T-cell (primary cell): Measurements from ENCODE around the gene ZC3HAV1L. TPM values are rescaled to one million over a fixed set of nuclear protein-coding genes. Genes with fewer than 3 reads are reported as not detected.

ENCODE experiments used
- ATAC-seq, 4 experiments: fragments of 200-7000 bp in 3 of 4; fragments of 150-1000 bp in 1 of 4; cut with Tn5 transposase; replicated peaks in 1 of 4; 1 replicate in 3 of 4; 2 replicates in 1 of 4; pipeline ENCODE4 v1.10.0; 2021; ENCODE audit warnings: moderate library complexity in 3 of 4, mild to moderate bottlenecking in 2 of 4, moderate number of reproducible peaks in 1 of 4
- CTCF ChIA-PET, 2 donors: fragments of 300-600 bp; sonication (Branson Sonifier 250); formaldehyde crosslinking; loops; one replicate each; lab custom pipeline; 2022; ENCODE audit warnings: antibody characterized with exemption in 2 of 2; lab: Charles Lee
- POLR2A ChIA-PET, 2 donors: fragments of 300-600 bp; sonication (Branson Sonifier 250); formaldehyde crosslinking; loops; one replicate each; lab custom pipeline; 2022; ENCODE audit warnings: antibody characterized with exemption in 2 of 2; lab: Charles Lee
- DNase-seq, 35 experiments: peaks; one replicate each; pipeline versions ENCODE4 v3.0.0 to v3.0.0-alpha.2; 2013 to 2023
- H3K27ac ChIP-seq: one replicate; pipeline ENCODE4 v1.5.1; 2013; ENCODE audit warnings: low read length
- H3K27me3 ChIP-seq, 2 experiments: replicated peaks in 1 of 2; 1 replicate in 1 of 2; 2 replicates in 1 of 2; pipeline versions ENCODE4 v1.6.1 to v1.7.0; 2013; ENCODE audit warnings: low read length in 1 of 2, mixed read lengths in 1 of 2; ENCODE audit not compliant: control insufficient read depth in 2 of 2, insufficient read depth in 2 of 2; ENCODE audit errors: extremely low read depth in 1 of 2
- H3K36me3 ChIP-seq, 2 donors: 1 replicate in 1 of 2; 2 replicates in 1 of 2; pipeline versions ENCODE4 v1.6.1 to v1.7.0; 2013; ENCODE audit warnings: low read length in 1 of 2; ENCODE audit not compliant: control insufficient read depth in 2 of 2, insufficient read depth in 1 of 2; ENCODE audit errors: extremely low read depth in 1 of 2
- H3K4me1 ChIP-seq, 2 experiments: 1 replicate in 1 of 2; 2 replicates in 1 of 2; pipeline versions ENCODE4 v1.6.1 to v1.7.0; 2013; ENCODE audit warnings: low read length in 2 of 2, mixed read lengths in 1 of 2; ENCODE audit not compliant: insufficient read depth in 2 of 2, control insufficient read depth in 1 of 2; ENCODE audit errors: extremely low read depth in 1 of 2
- H3K4me3 ChIP-seq, 2 donors: 1 replicate in 1 of 2; 2 replicates in 1 of 2; pipeline versions ENCODE4 v1.5.1 to v1.7.0; 2013; ENCODE audit warnings: mild to moderate bottlenecking in 2 of 2, low read length in 1 of 2, moderate library complexity in 1 of 2; ENCODE audit not compliant: control insufficient read depth in 1 of 2; ENCODE audit errors: extremely low read depth in 1 of 2
- H3K9me3 ChIP-seq: 2 replicates; pipeline ENCODE4 v1.7.0; 2013
- H3K27ac Mint-ChIP-seq, 2 donors: one replicate each; pipeline ENCODE4 v1.8.0; 2020 to 2021; ENCODE audit warnings: mild to moderate bottlenecking in 2 of 2, mixed read lengths in 2 of 2
- H3K27me3 Mint-ChIP-seq, 2 donors: one replicate each; pipeline ENCODE4 v1.8.0; 2021 to 2022; ENCODE audit warnings: mixed read lengths in 2 of 2
- H3K36me3 Mint-ChIP-seq: one replicate; pipeline ENCODE4 v1.8.0; 2021; ENCODE audit warnings: mixed read lengths
- H3K4me1 Mint-ChIP-seq, 3 donors: one replicate each; pipeline ENCODE4 v1.8.0; 2020 to 2022; ENCODE audit warnings: mixed read lengths in 3 of 3, mild to moderate bottlenecking in 1 of 3
- H3K4me3 Mint-ChIP-seq, 3 donors: one replicate each; pipeline ENCODE4 v1.8.0; 2020 to 2022; ENCODE audit warnings: mild to moderate bottlenecking in 3 of 3, mixed read lengths in 3 of 3, moderate library complexity in 3 of 3
- H3K9me3 Mint-ChIP-seq, 3 donors: one replicate each; pipeline ENCODE4 v1.8.0; 2020 to 2022; ENCODE audit warnings: mixed read lengths in 3 of 3
- WGBS: methylation state at CpG from one replicate; pipeline ENCODE4 v1.1.5; 2013; ENCODE audit warnings: missing lambda C conversion rate; ENCODE audit not compliant: insufficient coverage; 5-methylcytosine and 5-hydroxymethylcytosine counted together
- total RNA-seq, 35 experiments: library from RNA in 6 of 35; stranded (reverse) in 6 of 35; fragments of 120-200 nt in 1 of 35; gene quantifications; one replicate each; pipeline versions ENCODE4 v1.2.1 to v1.2.4 and lab custom pipeline; 2013 to 2026

Gene ZC3HAV1L
- total RNA-seq, 5 donors from 2014 or later (not counting 1 experiment from before 2014, with no cell fraction given), result 1.2 to 7.6 (median 5.1) TPM

- Histone ChIP-seq H3K9me3 (no peaks in the 10 kb centered on the region), H3K27me3 (no peaks in the 10 kb centered on the region), H3K36me3 (peaks cover 5 to 89% of the 10 kb centered on the region in 2 donors), H3K4me1 (peaks cover 19 to 39% of the 10 kb centered on the region in 2 experiments), H3K27ac (peak overlapping the region; percentile 67), H3K4me3 (no peak overlapping the region)
- CTCF ChIA-PET, result interaction anchor here in 1 of 2 donors (0.5 to 4.3 kb wide), 5 partner anchors 9 to 55 kb away, joined by 3 to 36 read pairs (median 6); no protein-coding TSS in a partner anchor
- Mint-ChIP-seq H3K27ac (peak overlapping the region; percentile 83 to 86), H3K27me3 (no peaks in the 10 kb centered on the region), H3K9me3 (no peaks in the 10 kb centered on the region), H3K4me3 (peak overlapping the region; percentile 25 to 49 (median 40)), H3K36me3 (peaks cover 58% of the 10 kb centered on the region), H3K4me1 (peaks cover 52 to 69% (median 63%) of the 10 kb centered on the region in 3 donors)
- no peak for DNase-seq
- ATAC-seq, result no peak
- POLR2A ChIA-PET, result interaction anchor here in 1 of 2 donors (0.7 to 1.0 kb wide), 2 partner anchors 22 to 29 kb away, joined by 3 read pairs; no protein-coding TSS in a partner anchor
- WGBS, result no CpG with 5 or more reads among the region's 8 CpGs
Observed at GRCh38 chr7:139072796-139073195, 37.0 kb upstream of the ZC3HAV1L start.

GRCh38 chr7:139071680-139072079 is 35.8 kb upstream of the ZC3HAV1L start:
- peak in 6 of 35 experiments; percentile 28 to 50 (median 28) for DNase-seq
- Histone ChIP-seq H3K4me1 (peaks cover 15 to 33% of the 10 kb centered on the region in 2 experiments), H3K27me3 (no peaks in the 10 kb centered on the region), H3K27ac (peak overlapping the region; percentile 47), H3K9me3 (no peaks in the 10 kb centered on the region), H3K36me3 (peaks cover 5 to 88% of the 10 kb centered on the region in 2 donors), H3K4me3 (no peak overlapping the region)
- Mint-ChIP-seq H3K9me3 (no peaks in the 10 kb centered on the region), H3K27ac (peak overlapping the region; percentile 83 to 86), H3K27me3 (no peaks in the 10 kb centered on the region), H3K4me1 (peaks cover 54 to 71% (median 67%) of the 10 kb centered on the region in 3 donors), H3K4me3 (peak overlapping the region in 1 of 3 donors; percentile 40), H3K36me3 (peaks cover 61% of the 10 kb centered on the region)
- 83% methylated on average over 1 of the region's 3 CpGs for WGBS
- CTCF ChIA-PET, result interaction anchor here (0.8 to 1.5 kb wide), 4 partner anchors 10 to 185 kb away, joined by 4 to 6 read pairs (median 5); no protein-coding TSS in a partner anchor
- peak in 3 of 4 experiments; percentile 11 to 27 (median 21) for ATAC-seq
- POLR2A ChIA-PET, result interaction anchor here in 1 of 2 donors (0.5 to 1.8 kb wide), 3 partner anchors 23 to 324 kb away, joined by 7 read pairs; no protein-coding TSS in a partner anchor

GRCh38 chr7:139068544-139069399 is 32.9 kb upstream of the ZC3HAV1L start:
- Mint-ChIP-seq H3K27me3 (no peaks in the 10 kb centered on the region), H3K9me3 (no peaks in the 10 kb centered on the region), H3K27ac (peak overlapping the region; percentile 11 to 36), H3K36me3 (peaks cover 74% of the 10 kb centered on the region), H3K4me1 (peaks cover 66 to 79% (median 77%) of the 10 kb centered on the region in 3 donors), H3K4me3 (no peak overlapping the region)
- Histone ChIP-seq H3K36me3 (peaks cover 21 to 92% of the 10 kb centered on the region in 2 donors), H3K27ac (peak overlapping the region; percentile 3), H3K4me1 (peaks cover 9 to 37% of the 10 kb centered on the region in 2 experiments), H3K27me3 (no peaks in the 10 kb centered on the region), H3K4me3 (no peak overlapping the region), H3K9me3 (no peaks in the 10 kb centered on the region)
- ChIA-PET POLR2A (interaction anchor here (0.6 to 1.0 kb wide), 6 partner anchors 9 to 486 kb away, joined by 3 to 8 read pairs (median 3); no protein-coding TSS in a partner anchor), CTCF (interaction anchor here (0.6 to 1.3 kb wide), 6 partner anchors 17 to 182 kb away, joined by 3 to 5 read pairs (median 3); no protein-coding TSS in a partner anchor)
- peak in 4 of 35 experiments; percentile 10 to 34 (median 26) for DNase-seq
- peak in 3 of 4 experiments; percentile 36 to 51 (median 43) for ATAC-seq
- 80% methylated on average over 3 of the region's 9 CpGs for WGBS

GRCh38 chr7:139066315-139066714 is 30.5 kb upstream of the ZC3HAV1L start:
- ChIA-PET CTCF (no interaction called here), POLR2A (interaction anchor here (0.5 to 1.2 kb wide), 4 partner anchors 11 to 29 kb away, joined by 3 read pairs; no protein-coding TSS in a partner anchor)
- Histone ChIP-seq H3K4me1 (peaks cover 0 to 16% of the 10 kb centered on the region in 2 experiments), H3K27ac (no peak overlapping the region), H3K4me3 (no peak overlapping the region), H3K9me3 (no peaks in the 10 kb centered on the region), H3K36me3 (peaks cover 16 to 88% of the 10 kb centered on the region in 2 donors), H3K27me3 (no peaks in the 10 kb centered on the region)
- no peak for DNase-seq
- Mint-ChIP-seq H3K4me1 (peaks cover 72 to 77% (median 76%) of the 10 kb centered on the region in 3 donors), H3K27ac (peak overlapping the region; percentile 67 to 80), H3K36me3 (peaks cover 72% of the 10 kb centered on the region), H3K9me3 (no peaks in the 10 kb centered on the region), H3K4me3 (no peak overlapping the region), H3K27me3 (no peaks in the 10 kb centered on the region)
- no peak for ATAC-seq
- WGBS, result 100% methylated on average over 1 of the region's 9 CpGs

- H3K27me3 ChIP-seq, result no peaks in the 10 kb centered on the region
- H3K36me3 ChIP-seq, result peaks cover 16 to 93% of the 10 kb centered on the region in 2 donors
- H3K9me3 ChIP-seq, result no peaks in the 10 kb centered on the region
- Mint-ChIP-seq H3K4me1 (peaks cover 81 to 85% (median 83%) of the 10 kb centered on the region in 3 donors), H3K36me3 (peaks cover 80% of the 10 kb centered on the region), H3K4me3 (no peak overlapping the region), H3K27ac (peak overlapping the region; percentile 32 to 80), H3K27me3 (no peaks in the 10 kb centered on the region), H3K9me3 (no peaks in the 10 kb centered on the region)
- peaks cover 3 to 11% of the 10 kb centered on the region in 2 experiments for H3K4me1 ChIP-seq
- H3K27ac ChIP-seq, result no peak overlapping the region
- no peak overlapping the region for H3K4me3 ChIP-seq
- 94% methylated on average over 2 of the region's 11 CpGs for WGBS
- DNase-seq, result no peak
- POLR2A ChIA-PET, result interaction anchor here (0.5 to 1.9 kb wide), 4 partner anchors 9 to 40 kb away, joined by 3 to 7 read pairs (median 4); no protein-coding TSS in a partner anchor
- CTCF ChIA-PET, result interaction anchor here (0.7 to 3.1 kb wide), 2 partner anchors 9 to 10 kb away, joined by 3 to 21 read pairs; no protein-coding TSS in a partner anchor
- ATAC-seq, result no peak
Observed at GRCh38 chr7:139065323-139065722, 29.5 kb upstream of the ZC3HAV1L start.
